Suprapubic skin (tissue), 4 donors: ENCODE results near the gene CTSA. TPM values are rescaled to one million over a fixed set of nuclear protein-coding genes. Genes with fewer than 3 reads are reported as not detected.

ENCODE experiments used
- DNase-seq, 2 donors: peaks; one replicate each; pipeline ENCODE4 v3.0.0-alpha.2; 2019; ENCODE audit warnings: low spot score in 2 of 2
- H3K27ac ChIP-seq: fragments of 200-600 bp; sonication (generic); one replicate; pipeline ENCODE4 v1.5.1; 2019
- H3K27me3 ChIP-seq: fragments of 200-600 bp; sonication (generic); one replicate; pipeline ENCODE4 v1.5.1; 2019
- H3K36me3 ChIP-seq: fragments of 200-600 bp; sonication (generic); one replicate; pipeline ENCODE4 v1.5.1; 2019
- H3K4me1 ChIP-seq: fragments of 200-600 bp; sonication (generic); one replicate; pipeline ENCODE4 v1.5.1; 2019
- H3K4me3 ChIP-seq: fragments of 200-600 bp; sonication (generic); one replicate; pipeline ENCODE4 v1.5.1; 2019; ENCODE audit warnings: mild to moderate bottlenecking
- H3K9me3 ChIP-seq: fragments of 200-600 bp; sonication (generic); one replicate; pipeline ENCODE4 v1.5.1; 2019
- EP300 ChIP-seq: sonication (generic); formaldehyde crosslinking; IDR thresholded peaks from one replicate; pipeline ENCODE4 v1.6.1; 2017; ENCODE audit warnings: antibody characterized with exemption
- POLR2A ChIP-seq, 2 donors: fragments of 450-650 bp; IDR thresholded peaks; one replicate each; pipeline ENCODE4 v1.6.1; 2017; ENCODE audit warnings: antibody characterized with exemption in 2 of 2, mild to moderate bottlenecking in 2 of 2, moderate library complexity in 2 of 2
- POLR2AphosphoS5 ChIP-seq, 3 donors: sonication (generic); formaldehyde crosslinking; IDR thresholded peaks; one replicate each; pipeline ENCODE4 v1.6.1; 2017; ENCODE audit warnings: antibody characterized with exemption in 3 of 3
- WGBS: methylation state at CpG from one replicate; pipeline ENCODE4 v1.1.5; 2018; 5-methylcytosine and 5-hydroxymethylcytosine counted together
- total RNA-seq, 4 donors: library from RNA; depleted of rRNA; stranded (reverse); fragments of >200 nt; gene quantifications; one replicate each; pipeline ENCODE4 v1.1.0, GENCODE V29; 2016
- TF ChIP-seq, protein P1 (sequence below), 2 donors: fragments of 200-600 bp in 1 of 2; fragments of 450-650 bp in 1 of 2; sonication (generic) in 1 of 2; IDR thresholded peaks; one replicate each; pipeline ENCODE4 v1.5.1; 2016 to 2019; ENCODE audit warnings: antibody characterized with exemption in 2 of 2, mild to moderate bottlenecking in 1 of 2, moderate library complexity in 1 of 2

CTSA gene
- total RNA-seq, 4 donors from 2014 or later = 95.5 to 133 (median 120) TPM

DNA sequence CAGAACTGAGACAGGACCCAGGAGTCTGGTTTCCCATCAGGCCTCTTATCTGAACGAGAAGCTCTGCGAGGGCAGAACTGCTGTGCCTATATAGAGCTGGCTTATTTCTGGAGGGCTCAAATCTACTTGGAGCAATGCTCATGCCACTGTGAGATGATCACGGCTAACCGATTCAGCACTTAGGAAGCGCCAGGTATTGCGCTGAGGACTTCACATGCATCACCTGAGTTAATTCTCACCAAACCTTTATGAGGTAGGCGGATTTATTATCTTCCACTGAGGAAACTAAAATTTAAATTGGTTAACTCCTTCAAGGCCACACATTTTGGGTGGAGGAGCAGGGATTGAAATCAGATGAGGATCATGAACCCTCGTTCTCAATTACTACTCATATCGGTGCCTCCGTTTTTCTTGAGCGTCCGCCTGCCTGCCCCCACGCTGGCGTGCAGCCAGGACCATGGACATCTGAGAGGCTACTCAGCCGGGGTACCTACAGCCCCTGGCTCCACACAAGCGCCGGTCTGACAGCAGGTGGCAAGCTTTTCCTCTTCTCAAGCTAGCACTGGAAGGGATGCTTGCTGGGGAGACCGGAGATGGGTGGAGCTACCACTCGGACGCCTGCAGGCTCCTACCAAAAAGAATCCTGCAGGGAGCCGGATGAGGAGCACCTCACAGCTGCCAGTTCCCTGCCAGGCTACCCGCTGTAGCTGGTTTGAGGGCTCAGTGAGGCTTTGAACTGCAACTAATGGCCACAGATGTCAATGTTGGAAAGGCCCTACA lies 42.3 kb downstream of the CTSA start:
- Histone ChIP-seq H3K4me3 (peak overlapping the region; percentile 86), H3K27me3 (no peaks in the 10 kb centered on the region), H3K27ac (peak overlapping the region; percentile 100), H3K4me1 (peaks cover 38% of the 10 kb centered on the region), H3K36me3 (peaks cover 16% of the 10 kb centered on the region), H3K9me3 (no peaks in the 10 kb centered on the region)
- peak in 1 of 2 donors; percentile 84 for DNase-seq
- TF ChIP-seq, protein P1, sequence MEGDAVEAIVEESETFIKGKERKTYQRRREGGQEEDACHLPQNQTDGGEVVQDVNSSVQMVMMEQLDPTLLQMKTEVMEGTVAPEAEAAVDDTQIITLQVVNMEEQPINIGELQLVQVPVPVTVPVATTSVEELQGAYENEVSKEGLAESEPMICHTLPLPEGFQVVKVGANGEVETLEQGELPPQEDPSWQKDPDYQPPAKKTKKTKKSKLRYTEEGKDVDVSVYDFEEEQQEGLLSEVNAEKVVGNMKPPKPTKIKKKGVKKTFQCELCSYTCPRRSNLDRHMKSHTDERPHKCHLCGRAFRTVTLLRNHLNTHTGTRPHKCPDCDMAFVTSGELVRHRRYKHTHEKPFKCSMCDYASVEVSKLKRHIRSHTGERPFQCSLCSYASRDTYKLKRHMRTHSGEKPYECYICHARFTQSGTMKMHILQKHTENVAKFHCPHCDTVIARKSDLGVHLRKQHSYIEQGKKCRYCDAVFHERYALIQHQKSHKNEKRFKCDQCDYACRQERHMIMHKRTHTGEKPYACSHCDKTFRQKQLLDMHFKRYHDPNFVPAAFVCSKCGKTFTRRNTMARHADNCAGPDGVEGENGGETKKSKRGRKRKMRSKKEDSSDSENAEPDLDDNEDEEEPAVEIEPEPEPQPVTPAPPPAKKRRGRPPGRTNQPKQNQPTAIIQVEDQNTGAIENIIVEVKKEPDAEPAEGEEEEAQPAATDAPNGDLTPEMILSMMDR (IDR thresholded peaks at IDR 0.05) = peak in 1 of 2 donors; percentile 15
- no peak for TF ChIP-seq EP300
- WGBS = 43% methylated on average over 13 of the region's 22 CpGs

DNA sequence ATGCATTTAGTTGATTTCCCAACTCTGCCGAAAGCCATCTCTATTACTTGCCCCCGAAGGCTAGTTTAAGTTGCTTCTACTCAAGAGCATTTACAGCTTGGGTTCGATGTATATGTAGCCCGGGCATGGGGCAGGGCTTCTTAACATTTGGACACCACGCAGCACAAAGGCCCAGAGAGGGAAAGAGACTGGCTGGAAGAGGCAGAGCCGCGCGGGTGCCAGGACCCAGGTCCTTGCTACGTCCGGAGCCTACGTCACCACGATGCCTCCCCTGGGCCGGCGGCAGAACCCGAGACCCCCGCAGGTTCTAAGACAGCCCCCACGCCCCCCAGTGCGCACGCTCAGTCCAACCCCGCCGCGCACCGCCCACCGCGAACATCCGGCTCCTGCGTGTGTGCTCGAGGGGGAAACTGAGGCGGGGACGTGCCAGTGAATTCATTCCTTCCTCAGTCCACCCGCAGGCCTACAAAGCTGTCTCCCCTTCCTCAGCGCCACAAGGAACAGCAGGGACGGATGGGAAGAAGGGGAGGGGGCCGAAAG lies 43.0 kb downstream of the CTSA start:
- no peak for DNase-seq
- 0% methylated on average over 5 of the region's 34 CpGs for WGBS
- H3K9me3 ChIP-seq = no peaks in the 10 kb centered on the region
- peaks cover 38% of the 10 kb centered on the region for H3K4me1 ChIP-seq
- peaks cover 22% of the 10 kb centered on the region for H3K36me3 ChIP-seq
- H3K27ac ChIP-seq = peak overlapping the region; percentile 100
- peak overlapping the region; percentile 86 for H3K4me3 ChIP-seq
- TF ChIP-seq, protein P1 (IDR thresholded peaks at IDR 0.05) = no peak
- no peak for TF ChIP-seq EP300
- TF ChIP-seq POLR2AphosphoS5 (IDR thresholded peaks at IDR 0.05) = no peak
- TF ChIP-seq POLR2A (IDR thresholded peaks at IDR 0.05) = no peak
- no peaks in the 10 kb centered on the region for H3K27me3 ChIP-seq

DNA sequence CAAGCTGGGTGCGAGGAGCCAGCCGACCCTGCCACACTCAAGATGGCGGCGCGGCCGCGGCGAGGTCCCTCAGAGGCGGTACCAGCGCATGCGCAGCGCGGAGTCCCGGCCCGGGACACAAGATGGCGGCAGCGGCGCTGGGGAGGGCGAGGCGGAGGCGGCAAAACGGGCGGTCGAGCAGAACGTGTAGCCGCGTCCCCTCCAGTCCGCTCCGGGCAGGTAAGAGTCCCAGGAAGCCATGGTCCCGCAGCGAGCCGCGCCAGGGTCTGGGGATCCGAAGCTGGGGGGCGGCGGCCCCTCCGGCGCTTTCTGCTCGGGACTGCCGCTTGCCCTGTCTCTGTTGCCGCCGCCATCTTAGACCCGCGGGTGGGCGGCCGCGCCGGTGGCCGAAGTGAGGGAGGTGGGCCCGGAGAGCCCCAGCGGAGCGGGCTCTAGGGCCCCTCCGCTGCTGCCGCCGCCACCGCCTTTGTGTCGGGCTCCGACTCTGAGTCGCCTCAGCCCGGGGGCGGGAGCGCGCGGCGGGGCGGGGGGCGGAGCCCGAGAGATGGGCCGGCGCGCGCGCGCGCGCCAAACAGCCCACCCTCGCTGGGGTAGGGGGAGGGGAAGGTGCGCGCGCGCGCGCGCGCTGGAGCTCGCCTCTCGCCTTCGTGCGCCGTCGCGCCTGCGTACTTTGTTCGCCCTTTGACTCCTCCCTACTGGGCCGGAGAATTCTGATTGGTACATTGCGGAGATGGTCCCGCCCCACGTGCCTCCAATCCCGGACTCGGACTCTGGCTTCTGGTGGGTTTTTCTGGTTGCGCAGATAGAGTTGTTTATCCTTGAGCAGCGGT lies 43.7 kb downstream of the CTSA start, which contains the start of gene PCIF1:
TSS of gene PCIF1 (plus strand) at position 98 of the 830 bp plus-strand sequence. CDS start 4,317 bp downstream, outside the sequence.
- H3K4me3 ChIP-seq = peak within 1 kb of the TSS; percentile 86
- peak; percentile 98 to 99 for DNase-seq
- H3K4me1 ChIP-seq = peaks cover 38% of the 10 kb centered on the region
- H3K27me3 ChIP-seq = no peaks in the 10 kb centered on the region
- peak within 1 kb of the TSS; percentile 100 for H3K27ac ChIP-seq
- peaks cover 29% of the 10 kb centered on the region for H3K36me3 ChIP-seq
- TF ChIP-seq, protein P1 (IDR thresholded peaks at IDR 0.05) = no peak
- peak; percentile 87 to 91 for TF ChIP-seq POLR2A (IDR thresholded peaks at IDR 0.05)
- no peak for TF ChIP-seq EP300
- peak; percentile 78 to 100 (median 97) for TF ChIP-seq POLR2AphosphoS5 (IDR thresholded peaks at IDR 0.05)
- WGBS = 0% methylated on average over 2 of the region's 102 CpGs
- no peaks in the 10 kb centered on the region for H3K9me3 ChIP-seq

DNA sequence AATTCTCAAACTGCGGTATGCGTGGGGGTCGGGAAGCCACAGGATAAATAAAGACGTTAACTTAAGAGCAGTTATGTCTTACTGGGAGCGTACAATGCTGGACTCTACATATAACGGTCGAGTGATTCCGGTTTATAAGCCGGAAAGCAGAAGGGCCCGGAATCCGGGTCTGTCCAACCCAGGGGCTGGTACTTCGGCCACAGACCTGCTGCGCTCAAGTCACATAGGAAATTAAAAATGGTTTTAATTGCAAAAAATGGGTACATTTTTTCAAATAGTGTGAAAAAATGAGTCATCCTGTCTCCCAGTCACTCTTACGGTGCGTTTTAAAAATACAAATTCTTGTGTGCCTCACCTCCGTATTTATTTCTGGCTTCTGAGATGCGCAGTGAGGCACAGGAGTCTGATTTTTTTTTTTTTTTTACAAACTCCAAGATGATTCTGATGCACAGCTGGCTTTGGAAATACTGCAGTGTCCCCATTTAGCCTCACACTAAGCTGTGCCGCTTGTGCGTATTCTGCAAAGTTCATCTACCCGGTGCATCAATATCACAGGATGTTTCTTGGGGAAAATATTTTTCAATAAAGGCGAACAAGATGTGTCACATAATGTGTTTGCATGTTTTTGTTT lies 44.4 kb downstream of the CTSA start:
- H3K4me1 ChIP-seq = peaks cover 38% of the 10 kb centered on the region
- peak overlapping the region; percentile 86 for H3K4me3 ChIP-seq
- no peaks in the 10 kb centered on the region for H3K9me3 ChIP-seq
- no peak for TF ChIP-seq EP300
- peak in 2 of 3 donors; percentile 13 to 18 for TF ChIP-seq POLR2AphosphoS5 (IDR thresholded peaks at IDR 0.05)
- WGBS = 9% methylated on average over 21 of the region's 21 CpGs
- peak overlapping the region; percentile 100 for H3K27ac ChIP-seq
- H3K27me3 ChIP-seq = no peaks in the 10 kb centered on the region
- no peak for DNase-seq
- peaks cover 36% of the 10 kb centered on the region for H3K36me3 ChIP-seq

DNA sequence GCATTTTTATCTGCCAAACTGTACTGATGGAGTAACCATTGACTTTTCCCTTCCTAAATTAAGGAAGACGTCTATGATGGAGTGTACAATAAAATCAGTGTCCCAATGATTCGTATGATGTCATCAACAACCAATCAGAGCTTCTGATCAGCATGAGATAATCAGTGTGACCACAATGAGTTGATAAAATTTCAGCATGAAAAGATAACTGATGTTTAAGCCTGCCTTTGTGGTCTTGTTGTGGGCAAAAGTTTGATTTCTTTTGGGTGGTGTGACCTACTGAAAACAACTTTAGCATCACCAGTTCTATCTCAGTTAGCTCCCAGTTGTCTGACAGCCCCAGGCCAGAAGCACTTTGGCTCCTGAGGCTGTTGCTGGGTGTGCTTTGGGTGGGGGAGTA lies 46.6 kb downstream of the CTSA start:
- no peak for DNase-seq
- 66% methylated on average over 2 of the region's 2 CpGs for WGBS
- Histone ChIP-seq H3K9me3 (no peaks in the 10 kb centered on the region), H3K36me3 (peaks cover 57% of the 10 kb centered on the region), H3K4me1 (peaks cover 37% of the 10 kb centered on the region), H3K27me3 (no peaks in the 10 kb centered on the region), H3K4me3 (no peak overlapping the region), H3K27ac (no peak overlapping the region)
- TF ChIP-seq, protein P1 (IDR thresholded peaks at IDR 0.05) = no peak
- no peak for TF ChIP-seq POLR2AphosphoS5 (IDR thresholded peaks at IDR 0.05)
- no peak for TF ChIP-seq EP300
- TF ChIP-seq POLR2A (IDR thresholded peaks at IDR 0.05) = no peak
